Stimulated activated CD4-positive, alpha-beta T cell treated with anti-CD3 and anti-CD28 coated beads, Interleukin-1b, Interleukin-23, amount 100 ng/mL, for 1 hour (primary cell): Measurements from ENCODE around the gene PLSCR1.

ENCODE experiments used
- DNase-seq, 2 donors: peaks; one replicate each; pipeline ENCODE4 v3.0.0-alpha.2; 2020; ENCODE audit warnings: low read depth in 2 of 2

PLSCR1 gene, protein sequence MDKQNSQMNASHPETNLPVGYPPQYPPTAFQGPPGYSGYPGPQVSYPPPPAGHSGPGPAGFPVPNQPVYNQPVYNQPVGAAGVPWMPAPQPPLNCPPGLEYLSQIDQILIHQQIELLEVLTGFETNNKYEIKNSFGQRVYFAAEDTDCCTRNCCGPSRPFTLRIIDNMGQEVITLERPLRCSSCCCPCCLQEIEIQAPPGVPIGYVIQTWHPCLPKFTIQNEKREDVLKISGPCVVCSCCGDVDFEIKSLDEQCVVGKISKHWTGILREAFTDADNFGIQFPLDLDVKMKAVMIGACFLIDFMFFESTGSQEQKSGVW

DNA sequence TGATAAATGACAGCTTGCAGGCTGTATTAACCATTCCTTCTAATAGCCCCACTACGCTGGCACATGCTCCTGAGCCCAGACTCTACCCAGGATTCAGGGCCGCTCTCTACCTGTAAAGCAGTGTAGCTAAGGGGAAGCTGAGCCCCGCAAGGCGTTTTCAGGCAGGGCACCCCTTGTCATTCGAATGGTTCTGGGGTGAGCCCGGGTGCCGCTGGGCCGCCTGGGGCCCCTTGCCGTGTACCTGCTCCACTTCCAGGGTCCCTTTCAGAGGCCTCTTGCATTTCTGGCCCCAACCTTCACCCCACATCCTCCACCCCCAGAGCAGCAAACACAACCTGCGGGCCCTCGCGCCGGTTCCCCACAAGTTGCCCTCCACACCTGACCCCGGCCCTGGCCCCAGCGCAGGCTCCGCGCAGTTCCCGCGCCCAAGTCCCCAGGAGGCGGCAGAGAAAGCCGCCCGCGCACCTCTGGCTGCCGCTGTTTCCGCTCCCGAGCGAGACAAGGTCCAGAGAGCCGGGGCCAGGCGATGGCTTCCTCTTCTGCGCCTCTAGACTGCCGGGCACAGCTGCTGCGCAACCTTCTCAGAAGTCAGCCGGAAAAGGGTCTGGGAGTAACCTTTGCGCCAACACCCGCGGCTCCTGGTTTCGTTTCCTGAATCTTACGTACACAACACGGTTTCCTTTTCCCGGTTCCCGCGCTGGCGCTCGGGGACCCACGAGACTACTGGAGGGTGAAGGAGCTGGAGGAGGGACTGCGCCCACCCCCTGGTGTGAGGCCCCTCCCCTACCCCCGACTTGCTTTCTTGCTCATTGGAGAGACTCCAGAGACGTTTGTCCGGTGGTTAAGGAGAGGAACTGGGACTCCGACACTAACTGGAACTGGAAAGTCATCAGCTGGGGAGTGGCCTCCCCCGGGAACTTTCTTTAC, at the start of gene PLSCR1:
Gene PLSCR1, minus strand, starts transcription at position 606 of the 927 bp plus-strand sequence. CDS start 8,055 bp downstream, outside the sequence.
- peak; percentile 7 to 26 for DNase-seq

DNA sequence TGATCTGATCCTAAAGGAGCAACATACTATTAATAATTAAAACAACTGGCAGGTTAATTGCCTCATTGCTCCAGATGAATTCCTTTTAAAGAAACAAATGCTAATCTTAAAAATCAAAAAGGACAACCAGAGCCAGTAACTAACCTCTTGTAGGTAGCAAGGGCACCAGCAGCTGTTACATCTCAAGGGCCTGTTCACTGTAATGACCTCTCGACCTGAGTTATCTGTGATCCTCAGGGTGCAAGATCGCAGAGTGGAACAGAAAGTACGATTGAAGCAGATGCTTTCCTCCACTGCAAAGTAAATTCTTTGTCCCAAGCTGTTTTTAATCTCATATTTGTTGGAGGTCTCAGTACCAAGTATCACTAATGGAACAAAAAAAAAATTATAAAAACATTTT, 49.4 kb upstream of the PLSCR1 start:
- no peak for DNase-seq

DNA sequence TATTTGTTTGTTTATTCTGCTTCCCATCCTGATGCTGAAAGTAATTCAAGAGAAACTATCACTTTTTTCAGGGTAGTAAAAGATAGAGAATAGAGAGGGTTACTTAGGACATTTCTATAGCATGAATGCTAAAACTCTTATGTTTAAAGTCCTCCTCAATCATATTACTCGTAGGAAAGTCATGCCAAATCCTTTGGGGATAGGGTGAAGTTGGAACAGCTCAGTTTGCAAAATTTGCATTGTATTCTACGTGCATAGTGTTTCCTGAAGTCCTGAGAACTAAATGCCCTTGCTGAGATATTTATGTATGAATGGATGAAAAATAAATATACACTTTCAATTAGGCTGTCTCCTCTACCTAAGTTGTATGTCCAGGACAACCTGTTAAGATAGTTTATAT, 46.1 kb upstream of the PLSCR1 start:
- DNase-seq, result no peak

DNA sequence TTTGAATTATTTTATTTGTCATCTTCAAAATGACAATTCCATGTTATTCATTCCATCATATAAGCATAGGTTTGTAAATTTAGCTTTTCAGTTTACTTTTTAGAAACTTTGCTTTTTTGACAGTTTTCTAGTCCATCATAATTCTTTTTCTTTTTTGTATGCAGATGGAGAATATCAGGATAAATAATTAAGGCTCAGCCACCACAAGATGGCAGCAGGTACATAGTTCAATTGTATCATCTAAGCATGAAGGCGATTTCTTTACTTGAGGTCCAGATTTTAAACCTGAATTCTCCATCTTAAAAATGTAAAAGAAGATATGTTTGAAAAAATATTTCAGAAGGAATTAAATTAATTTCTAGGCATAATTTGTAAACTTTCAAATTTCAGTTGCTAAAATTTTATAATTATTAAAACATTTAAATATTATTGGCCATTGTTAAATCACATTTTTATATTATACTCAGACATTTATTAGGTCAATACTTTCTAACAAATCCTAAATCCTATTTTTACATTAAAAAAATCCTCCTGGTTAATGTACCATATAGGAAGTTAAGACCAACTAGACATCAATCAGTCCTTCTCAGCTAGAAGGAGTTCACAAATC, 45.6 kb upstream of the PLSCR1 start:
- DNase-seq, result no peak

DNA sequence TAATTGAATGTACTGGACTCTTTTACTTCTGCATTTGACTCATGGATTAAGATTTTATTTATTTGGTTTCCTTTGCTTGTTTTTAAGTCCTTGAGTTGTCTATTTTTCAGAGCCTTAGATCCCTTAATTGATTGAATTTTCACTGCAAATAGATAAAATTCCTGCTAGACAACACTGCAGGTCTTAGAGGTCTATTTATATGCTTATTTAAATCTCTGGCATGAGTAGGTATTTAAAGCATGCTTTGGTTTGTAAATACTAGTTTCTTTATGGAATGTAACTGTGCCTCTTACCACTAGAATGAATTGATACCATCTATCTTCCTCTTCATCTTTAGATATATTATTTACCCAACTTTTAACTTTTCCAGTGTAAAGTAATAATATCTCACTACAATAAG, 40.7 kb upstream of the PLSCR1 start:
- no peak for DNase-seq

DNA sequence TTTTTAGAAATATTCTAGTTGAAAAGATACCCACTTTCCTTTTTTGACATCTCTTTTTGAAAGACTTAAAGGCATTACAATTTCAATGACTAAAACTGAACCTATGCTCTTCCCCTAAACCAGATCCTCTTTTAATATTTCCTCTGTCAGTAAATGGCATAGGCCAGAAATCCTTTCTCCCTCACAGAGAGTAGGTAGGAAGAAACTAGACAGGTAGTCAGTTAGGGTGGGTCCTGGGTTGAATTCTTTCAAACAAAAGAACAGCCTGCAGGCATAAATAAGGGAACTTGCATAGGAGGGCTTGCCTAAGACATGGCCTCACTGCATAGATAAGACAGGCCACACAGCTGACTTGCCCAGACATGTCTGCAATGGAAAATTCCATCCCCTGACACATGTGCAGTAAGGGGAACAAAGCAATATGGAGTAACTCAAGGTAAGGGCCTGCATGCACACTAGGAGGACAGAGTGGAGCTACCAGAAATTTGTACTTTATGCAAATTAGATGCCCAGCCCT, 37.6 kb upstream of the PLSCR1 start:
- no peak for DNase-seq

DNA sequence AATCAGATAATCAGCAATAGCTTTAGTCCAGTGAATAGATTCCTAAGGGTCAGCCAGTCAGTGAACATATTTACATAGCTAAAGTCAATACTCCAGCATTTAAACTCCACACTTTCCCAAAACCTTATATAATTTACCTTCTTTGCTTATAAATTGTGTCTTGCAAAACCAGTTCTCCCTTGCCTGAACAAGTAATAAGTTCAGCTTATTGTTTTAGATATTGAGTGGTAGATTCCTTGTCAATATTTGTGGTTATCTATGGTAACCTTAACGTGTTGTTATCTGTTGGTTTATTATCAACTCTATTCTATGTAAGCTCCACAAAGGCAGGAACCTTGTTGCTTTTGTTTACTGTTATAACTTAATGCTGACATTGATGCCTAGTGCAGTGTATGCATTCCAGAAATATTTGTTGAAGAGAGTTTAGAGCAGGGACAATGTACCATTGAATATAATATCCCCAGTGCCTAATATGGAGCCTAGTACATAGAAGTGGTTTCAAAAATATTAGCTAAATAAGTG, 36.7 kb upstream of the PLSCR1 start:
- no peak for DNase-seq

DNA sequence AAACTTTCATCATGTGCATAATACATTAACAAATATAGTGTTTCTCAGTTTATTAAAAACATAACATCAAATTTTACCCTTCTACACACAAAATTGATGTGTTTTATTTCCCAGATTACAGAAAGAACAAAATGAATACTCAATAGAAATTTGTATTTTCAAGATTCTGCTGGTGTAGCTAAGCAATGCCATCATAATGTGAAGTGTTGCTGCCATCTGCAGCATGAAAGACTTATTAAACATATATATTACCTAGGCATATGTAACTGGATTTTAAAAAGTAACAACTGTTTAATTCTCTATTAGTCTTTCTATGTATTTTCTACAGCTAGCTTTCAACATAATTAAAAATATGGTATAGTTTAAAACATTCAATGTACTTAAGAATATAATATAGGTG, 33.3 kb upstream of the PLSCR1 start:
- no peak for DNase-seq

DNA sequence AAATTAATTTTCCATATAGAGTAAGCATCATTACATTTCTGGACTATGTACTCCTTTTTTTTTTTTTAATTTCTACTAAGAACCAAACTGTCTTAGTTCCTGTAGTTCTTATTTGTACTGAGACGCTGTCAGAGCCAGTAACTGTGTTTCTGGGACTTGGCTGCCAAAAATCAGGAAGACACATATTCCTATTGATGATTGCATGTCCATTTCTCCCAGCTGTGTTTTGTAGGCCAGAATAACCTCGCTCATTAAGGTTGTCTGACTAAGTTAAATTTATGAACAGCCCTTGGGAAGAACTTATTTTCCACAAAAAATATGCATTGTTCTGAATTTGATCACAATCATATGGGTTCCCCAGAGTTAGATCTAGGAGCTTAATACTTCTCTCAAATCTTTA, 31.2 kb upstream of the PLSCR1 start:
- DNase-seq, result no peak

DNA sequence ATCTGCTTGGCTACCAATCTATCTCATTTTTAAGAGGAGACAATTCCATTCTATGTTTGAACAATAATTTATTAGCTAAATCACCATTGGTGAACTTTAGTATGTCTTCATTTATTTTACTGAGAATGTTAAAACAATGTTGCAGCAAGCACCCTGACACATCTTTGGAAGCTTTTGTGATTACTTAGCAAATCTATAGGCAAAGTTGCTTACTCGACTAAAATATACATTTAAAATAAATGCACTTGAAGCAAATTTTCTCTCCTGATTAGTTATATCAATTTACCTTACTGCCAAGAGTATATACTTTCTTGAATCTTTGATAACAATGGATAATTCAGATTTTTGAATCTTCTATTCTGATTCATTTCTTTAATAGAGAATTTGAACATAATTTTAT, 29.8 kb upstream of the PLSCR1 start:
- no peak for DNase-seq

DNA sequence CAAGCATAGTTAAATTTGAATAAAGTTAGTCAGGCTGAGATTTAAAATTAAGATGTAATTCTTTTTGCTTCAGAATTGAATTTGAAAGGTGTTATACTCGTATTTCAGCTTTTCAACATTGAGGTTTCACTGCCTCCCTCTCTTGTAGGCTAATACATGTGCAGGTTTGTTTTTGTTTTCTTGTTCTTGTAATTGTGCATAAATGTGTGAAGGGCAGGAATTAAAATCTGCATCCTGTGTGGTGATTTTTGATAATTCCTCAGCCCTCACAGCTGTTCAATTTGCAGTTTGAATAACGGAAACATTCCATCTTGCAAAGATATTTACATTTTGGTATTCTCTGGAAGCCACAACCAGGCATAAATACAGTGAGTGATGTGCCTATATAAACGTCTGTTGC, 24.9 kb upstream of the PLSCR1 start:
- DNase-seq, result no peak

DNA sequence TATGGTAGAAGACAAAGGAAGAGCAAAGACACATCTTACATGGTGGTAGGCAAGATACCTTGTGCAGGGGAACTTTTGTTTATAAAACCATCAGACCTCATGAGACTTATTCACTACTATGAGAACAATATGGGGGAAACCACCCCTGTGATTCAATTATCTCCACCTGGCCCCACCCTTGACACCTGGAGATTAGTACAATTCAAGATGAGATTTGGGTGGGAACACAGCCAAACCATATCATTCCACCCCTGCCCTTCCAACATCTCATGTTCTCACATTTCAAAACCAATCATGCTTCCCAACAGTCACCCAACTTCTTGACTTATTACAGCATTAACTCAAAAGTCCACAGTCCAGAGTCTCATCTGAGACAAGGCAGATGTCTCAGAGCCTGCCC, 21.7 kb upstream of the PLSCR1 start:
- DNase-seq, result no peak

DNA sequence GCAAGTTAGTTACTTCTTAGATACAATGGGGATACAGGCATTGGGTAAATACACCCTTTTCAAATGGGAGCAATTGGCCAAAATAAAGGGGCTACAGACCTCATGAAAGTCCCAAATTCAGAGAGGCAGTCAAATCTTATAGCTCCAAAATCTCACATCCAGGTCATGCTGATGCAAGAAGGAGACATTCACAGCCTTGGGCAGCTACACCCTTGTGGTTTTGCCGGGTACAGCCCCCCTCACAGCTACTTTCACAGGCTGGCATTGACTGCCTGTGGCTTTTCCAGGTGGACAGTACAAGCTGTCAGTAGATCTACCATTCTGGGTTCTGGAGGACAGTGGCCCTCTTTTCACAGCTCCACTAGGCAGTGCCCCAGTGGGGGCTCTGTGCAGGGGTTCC, 17.5 kb upstream of the PLSCR1 start:
- no peak for DNase-seq

DNA sequence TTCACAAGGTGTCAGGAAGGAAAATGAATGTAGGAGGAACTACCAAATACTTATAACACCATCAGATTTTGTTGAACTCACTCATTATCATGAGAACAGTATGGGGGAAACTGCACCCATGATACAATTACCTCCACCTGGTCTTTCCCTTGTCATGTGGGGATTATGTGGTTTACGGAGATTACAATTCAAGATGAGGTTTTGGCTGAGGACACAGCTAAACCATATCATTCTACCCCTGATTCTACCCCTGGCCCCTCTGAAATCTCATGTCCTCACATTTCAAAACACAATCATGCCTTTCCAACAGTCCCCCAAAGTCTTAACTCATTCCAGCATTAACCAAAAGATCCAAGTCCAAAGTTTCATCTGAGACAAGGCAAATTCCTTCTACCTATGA, 17.1 kb upstream of the PLSCR1 start:
- no peak for DNase-seq

DNA sequence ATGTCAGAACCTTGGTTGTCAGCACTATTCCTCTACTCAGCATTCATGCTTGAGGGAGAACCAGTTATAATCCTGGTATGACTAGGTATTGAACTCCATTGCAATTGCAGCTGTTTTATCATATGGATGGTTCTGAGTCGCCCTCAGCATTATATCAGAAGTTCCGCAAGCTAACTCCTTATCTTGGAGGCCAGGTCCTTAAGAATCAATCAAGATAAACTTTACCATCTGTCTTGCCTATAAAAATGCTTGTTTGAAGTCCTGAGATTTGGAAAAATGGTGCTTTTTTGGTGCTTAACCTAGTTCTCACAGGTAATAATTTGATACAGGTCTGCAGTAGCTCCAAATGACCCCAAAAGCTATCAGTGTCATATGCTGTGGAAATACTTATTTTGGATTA, 16.3 kb upstream of the PLSCR1 start:
- no peak for DNase-seq

DNA sequence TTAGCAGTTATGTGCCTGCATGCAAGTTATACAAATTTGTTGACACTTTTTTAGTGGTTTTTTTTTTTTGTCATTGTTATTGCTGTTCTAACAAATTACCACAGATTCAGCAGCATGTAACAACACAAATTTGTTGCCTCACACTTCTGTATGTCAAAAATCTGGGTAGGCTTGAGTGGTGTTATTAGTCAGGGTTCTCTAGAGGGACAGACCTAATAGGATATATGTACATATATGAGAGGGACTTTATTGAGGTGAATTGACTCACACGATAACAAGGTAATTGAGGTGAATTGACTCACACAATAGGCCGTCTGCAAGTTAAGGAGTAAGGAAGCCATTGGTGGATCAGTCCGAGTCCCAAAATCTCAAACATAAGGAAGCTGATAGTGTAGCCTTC, 15.0 kb upstream of the PLSCR1 start:
- no peak for DNase-seq

DNA sequence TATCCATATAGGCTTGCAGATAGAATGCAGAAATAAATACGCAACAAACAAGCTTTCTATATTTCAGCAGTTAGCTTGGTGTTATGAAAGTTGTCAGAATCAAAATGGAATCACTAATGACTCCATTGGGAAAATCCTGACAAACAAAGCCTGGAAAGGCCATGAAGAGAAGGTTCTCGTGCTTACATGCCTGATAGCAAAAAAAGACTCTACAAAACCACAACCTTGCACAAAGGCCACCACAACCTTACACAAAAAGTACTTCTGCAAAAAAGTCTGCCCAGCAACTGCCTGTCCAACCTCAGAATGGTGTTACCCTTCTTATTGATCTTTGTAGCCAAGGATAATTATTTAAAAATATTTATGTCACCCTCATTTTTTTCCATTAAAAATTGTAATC, 14.4 kb upstream of the PLSCR1 start:
- no peak for DNase-seq

DNA sequence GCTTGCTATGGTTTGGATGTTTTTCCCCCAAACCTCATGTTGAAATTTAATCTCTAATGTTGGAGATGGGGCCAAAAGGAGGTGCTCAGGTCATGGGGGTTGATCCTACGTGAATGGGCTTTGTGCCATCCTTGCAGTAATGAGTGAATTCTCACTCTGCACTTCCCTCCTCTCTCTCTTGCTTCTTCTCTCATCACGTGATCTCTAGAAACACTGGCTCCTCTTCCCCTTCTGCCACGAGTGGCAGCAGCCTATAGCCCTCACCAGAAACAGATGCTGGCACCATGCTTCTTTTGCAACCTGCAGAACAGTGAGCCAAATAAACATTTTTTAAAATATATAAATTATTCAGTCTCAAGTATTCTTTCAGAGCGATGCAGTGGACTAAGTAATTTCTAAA, 13.3 kb upstream of the PLSCR1 start:
- DNase-seq, result no peak

DNA sequence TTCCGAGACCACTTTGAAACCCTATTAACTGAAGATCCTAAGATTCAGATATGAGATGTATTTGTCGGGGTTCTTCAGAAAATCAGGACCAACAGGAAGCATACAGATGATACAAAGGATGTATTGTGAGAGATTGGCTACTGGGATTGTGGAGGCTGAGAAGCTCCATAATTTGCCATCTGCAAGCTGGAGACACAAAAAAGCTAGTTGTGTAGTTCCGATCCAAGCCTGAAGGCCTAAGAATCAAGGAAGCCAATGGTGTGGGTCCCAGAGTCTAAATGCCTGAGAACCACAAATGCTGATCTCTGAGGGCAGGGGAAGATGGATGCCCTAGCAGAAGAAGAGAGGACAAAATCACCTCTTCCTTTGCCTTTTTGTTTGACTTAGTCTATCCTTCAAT, 10.9 kb upstream of the PLSCR1 start:
- DNase-seq, result no peak

DNA sequence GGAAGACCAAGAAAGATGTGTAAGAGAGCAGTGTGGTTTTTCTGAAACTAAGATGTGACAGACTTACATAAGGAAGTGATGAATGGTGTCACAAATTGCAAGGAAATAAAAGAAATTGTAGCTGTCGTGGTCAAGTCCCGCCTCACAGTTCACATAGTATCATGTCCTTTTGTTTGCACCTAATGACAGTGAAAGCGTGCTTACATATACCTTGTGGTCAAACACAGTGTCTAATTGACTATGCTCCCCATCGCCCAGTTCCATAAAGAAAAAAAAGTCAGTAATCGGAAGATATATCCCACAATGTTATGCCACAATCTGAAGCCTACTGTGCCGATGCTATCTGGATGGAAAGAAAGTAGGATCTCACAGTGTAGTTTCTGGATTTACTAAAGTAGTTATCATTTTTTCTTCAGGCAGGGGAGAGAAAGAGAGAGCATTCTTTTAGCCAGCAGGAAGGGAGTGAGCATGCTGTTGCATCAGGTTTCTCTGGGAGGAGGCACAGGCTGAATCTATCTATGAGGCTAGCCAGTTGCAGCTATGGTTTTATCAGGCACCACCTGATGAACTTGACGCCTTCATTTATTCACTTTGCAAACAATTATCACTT, 9.8 kb upstream of the PLSCR1 start:
- DNase-seq, result no peak

DNA sequence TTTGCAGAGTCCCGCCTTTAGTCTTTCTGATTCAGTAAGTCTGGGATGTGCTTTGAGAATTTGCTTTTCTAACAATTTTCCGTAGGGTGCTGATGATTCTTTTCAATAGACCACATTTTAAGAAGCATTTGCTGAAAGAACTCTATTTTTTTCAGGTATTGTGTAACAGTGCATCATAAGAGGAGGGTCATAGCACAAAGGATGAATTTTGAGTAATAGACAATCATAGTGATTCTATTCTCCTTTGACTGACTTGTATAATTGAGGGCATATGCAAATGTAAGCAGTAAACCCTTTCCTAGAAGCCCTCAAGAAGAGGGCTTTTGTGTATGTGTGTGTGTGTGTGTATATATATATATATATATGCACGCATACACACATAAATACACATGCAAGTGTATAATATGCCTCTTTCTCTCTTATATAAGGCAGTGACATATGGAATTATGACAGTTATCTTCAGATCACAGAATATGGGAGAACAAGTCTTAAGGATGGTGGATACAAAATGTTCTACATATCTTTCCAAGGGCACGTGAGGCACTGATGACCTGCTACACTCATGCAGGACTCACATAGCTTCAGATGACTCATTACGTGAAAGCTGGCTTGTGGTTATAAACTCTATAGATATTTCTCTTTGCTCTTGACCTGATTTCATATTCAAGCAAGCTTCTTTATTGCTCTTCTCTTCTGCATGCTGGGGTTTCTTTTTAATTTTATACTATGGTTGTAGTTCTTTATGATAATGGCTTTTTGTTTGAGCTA, 6.5 kb upstream of the PLSCR1 start:
- no peak for DNase-seq
